GM19324 (cell line): Measurements from ENCODE around the gene DNAJC4.
A peak's percentile ranks its signal among the peaks of the same experiment; 100 is the strongest.

Experiments used
- ATAC-seq: cut with Tn5 transposase; IDR thresholded peaks from one replicate; pipeline ENCODE4 v1.9.1; 2021; ENCODE audit warnings: mild to moderate bottlenecking, moderate library complexity; ENCODE audit not compliant: unreplicated experiment, low FRiP score

DNAJC4 gene

GRCh38 chr11:64255135-64256128 is 25.1 kb downstream of the DNAJC4 start:
- no peak for ATAC-seq

- ATAC-seq = no peak
These were observed 26.0 kb downstream of the DNAJC4 start for GRCh38 chr11:64256300-64256699.

GRCh38 chr11:64258356-64258755 is 28.0 kb downstream of the DNAJC4 start:
- no peak for ATAC-seq

- no peak for ATAC-seq
These were observed 28.7 kb downstream of the DNAJC4 start for GRCh38 chr11:64258946-64259532.

GRCh38 chr11:64259533-64260067 is 29.3 kb downstream of the DNAJC4 start:
- ATAC-seq = no peak

- ATAC-seq = no peak
These were observed 29.9 kb downstream of the DNAJC4 start for GRCh38 chr11:64260147-64260708.

- ATAC-seq = no peak
These were observed 31.3 kb downstream of the DNAJC4 start for GRCh38 chr11:64261556-64262080.

- no peak for ATAC-seq
These were observed 32.1 kb downstream of the DNAJC4 start for GRCh38 chr11:64262271-64263002.

- ATAC-seq = no peak
These were observed 32.9 kb downstream of the DNAJC4 start for GRCh38 chr11:64263021-64263946.

- no peak for ATAC-seq
These were observed 33.6 kb downstream of the DNAJC4 start for GRCh38 chr11:64263947-64264317.

GRCh38 chr11:64264371-64264852 is 34.1 kb downstream of the DNAJC4 start:
- ATAC-seq = no peak

- ATAC-seq = no peak
These were observed 35.1 kb downstream of the DNAJC4 start for GRCh38 chr11:64265176-64266160.

GRCh38 chr11:64266339-64266738 is 36.0 kb downstream of the DNAJC4 start:
- ATAC-seq = no peak

- ATAC-seq = no peak
These were observed 37.0 kb downstream of the DNAJC4 start for GRCh38 chr11:64267207-64267945.

- no peak for ATAC-seq
These were observed 37.9 kb downstream of the DNAJC4 start for GRCh38 chr11:64268025-64268892.

- peak; percentile 18 for ATAC-seq
These were observed 38.7 kb downstream of the DNAJC4 start for GRCh38 chr11:64268893-64269539.
